ENCODE data around the gene PARP1. TPM values are rescaled to one million over a fixed set of nuclear protein-coding genes. Genes with fewer than 3 reads are reported as not detected.
"Not testable (repeated sequence)": the region's sequence is repeated elsewhere in the genome, so short reads cannot be mapped to it uniquely, and the experiment has no call there.

PARP1 gene
- total and polyA plus RNA-seq, 2 donors (not counting 1 experiment from before 2014, with no cell fraction given), result 118 to 180 TPM

DNA sequence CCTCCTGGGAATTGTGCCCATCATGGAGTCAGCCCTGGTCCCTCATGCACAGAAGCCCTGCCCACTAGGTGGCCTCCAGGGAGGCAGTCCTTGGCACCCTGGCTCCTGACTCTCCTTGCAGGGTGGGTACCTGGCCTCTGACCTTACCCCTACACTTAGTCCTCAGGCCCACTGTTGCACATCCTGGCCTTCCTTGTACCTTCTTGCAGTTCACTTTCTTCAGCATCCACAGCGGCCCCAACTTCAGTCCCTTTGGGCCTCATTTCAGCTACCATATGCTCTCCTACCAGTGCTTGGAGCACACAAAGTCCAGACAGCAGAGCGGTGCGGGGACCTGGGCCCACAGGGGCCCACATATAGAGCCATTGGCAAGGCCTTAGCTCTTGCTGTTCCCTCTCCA is 19.2 kb upstream of the PARP1 start:
- Histone ChIP-seq H3K9me3 (ENCODE audit: control extremely low read depth in 1 of 3, control insufficient read depth in 2 of 3, insufficient read depth in 1 of 3, low read length in 2 of 3) (no peaks in the 10 kb centered on the region), H3K4me2 (replicated peaks; ENCODE audit: low read depth, low read length, poor library complexity, severe bottlenecking) (no peak overlapping the region), H3K4me1 (ENCODE audit: control insufficient read depth in 2 of 2, insufficient read depth in 2 of 2, low read length in 2 of 2) (peaks cover 7 to 15% of the 10 kb centered on the region in 2 donors), H3K36me3 (replicated peaks in 1 of 2; ENCODE audit: control extremely low read depth in 1 of 2, control insufficient read depth in 1 of 2, extremely low read depth in 1 of 2, insufficient read depth in 2 of 2, low read length in 1 of 2) (no peaks in the 10 kb centered on the region), H3K9ac (ENCODE audit: low read length) (no peak overlapping the region), H3K4me3 (ENCODE audit: control extremely low read depth in 1 of 5, extremely low read depth in 1 of 5, insufficient read depth in 1 of 5, low read depth in 2 of 5, low read length in 4 of 5) (no peak overlapping the region), H4K20me1 (ENCODE audit: control insufficient read depth, insufficient read depth, low read length, poor library complexity, severe bottlenecking) (no peaks in the 10 kb centered on the region), H3K27ac (ENCODE audit: low read length in 2 of 2) (no peak overlapping the region), H3K79me2 (ENCODE audit: control insufficient read depth, insufficient read depth, low read length) (no peaks in the 10 kb centered on the region), H3K27me3 (replicated peaks in 1 of 4; ENCODE audit: control extremely low read depth in 1 of 4, control insufficient read depth in 3 of 4, insufficient read depth in 4 of 4, low read length in 3 of 4) (no peaks in the 10 kb centered on the region), H2AFZ (ENCODE audit: insufficient read depth, low read depth, low read length, poor library complexity, severe bottlenecking) (no peak overlapping the region)
- peak overlapping the region; percentile 59 for H3K27ac Mint-ChIP-seq
- no peak for TF ChIP-seq EZH2 (IDR thresholded peaks at IDR 0.05; ENCODE audit: borderline replicate concordance, insufficient read depth, low read depth, low read length, poor library complexity, severe bottlenecking)
- TF ChIP-seq, protein P1, sequence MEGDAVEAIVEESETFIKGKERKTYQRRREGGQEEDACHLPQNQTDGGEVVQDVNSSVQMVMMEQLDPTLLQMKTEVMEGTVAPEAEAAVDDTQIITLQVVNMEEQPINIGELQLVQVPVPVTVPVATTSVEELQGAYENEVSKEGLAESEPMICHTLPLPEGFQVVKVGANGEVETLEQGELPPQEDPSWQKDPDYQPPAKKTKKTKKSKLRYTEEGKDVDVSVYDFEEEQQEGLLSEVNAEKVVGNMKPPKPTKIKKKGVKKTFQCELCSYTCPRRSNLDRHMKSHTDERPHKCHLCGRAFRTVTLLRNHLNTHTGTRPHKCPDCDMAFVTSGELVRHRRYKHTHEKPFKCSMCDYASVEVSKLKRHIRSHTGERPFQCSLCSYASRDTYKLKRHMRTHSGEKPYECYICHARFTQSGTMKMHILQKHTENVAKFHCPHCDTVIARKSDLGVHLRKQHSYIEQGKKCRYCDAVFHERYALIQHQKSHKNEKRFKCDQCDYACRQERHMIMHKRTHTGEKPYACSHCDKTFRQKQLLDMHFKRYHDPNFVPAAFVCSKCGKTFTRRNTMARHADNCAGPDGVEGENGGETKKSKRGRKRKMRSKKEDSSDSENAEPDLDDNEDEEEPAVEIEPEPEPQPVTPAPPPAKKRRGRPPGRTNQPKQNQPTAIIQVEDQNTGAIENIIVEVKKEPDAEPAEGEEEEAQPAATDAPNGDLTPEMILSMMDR (IDR thresholded peaks at IDR 0.05), result no peak
- DNase-seq (no peak), ATAC-seq (ENCODE audit: low read depth) (no peak)
- WGBS (ENCODE audit: insufficient coverage), result 100% methylated on average over 3 of the region's 3 CpGs
- ChIA-PET POLR2A (no interaction called here), CTCF (no interaction called here)
- H3K9me3 Mint-ChIP-seq (ENCODE audit: insufficient read depth), result no peaks in the 10 kb centered on the region
- intact Hi-C loops (cut with micrococcal nuclease), result loop anchor here (10.0 kb wide), 1 partner anchor 398 kb away; no protein-coding TSS in a partner anchor
- no peaks in the 10 kb centered on the region for H3K27me3 Mint-ChIP-seq
- peak overlapping the region; percentile 53 for H3K4me3 Mint-ChIP-seq
- peaks cover 20% of the 10 kb centered on the region for H3K4me1 Mint-ChIP-seq

DNA sequence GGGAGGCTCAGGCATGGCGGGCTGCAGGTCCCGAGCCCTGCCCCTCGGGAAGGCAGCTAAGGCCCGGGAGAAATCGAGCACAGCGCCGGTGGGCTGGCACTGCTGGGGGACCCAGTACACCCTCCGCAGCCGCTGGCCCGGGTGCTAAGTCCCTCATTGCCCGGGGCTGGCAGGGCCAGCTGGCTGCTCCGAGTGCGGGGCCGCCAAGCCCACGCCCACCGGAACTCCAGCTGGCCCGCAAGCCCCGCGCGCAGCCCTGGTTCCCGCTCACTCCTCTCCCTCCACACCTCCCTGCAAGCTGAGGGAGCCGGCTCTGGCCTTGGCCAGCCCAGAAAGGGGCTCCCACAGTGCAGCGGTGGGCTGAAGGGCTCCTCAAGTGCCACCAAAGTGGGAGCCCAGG is 18.5 kb upstream of the PARP1 start:
- H4K20me1 ChIP-seq (ENCODE audit: control insufficient read depth, insufficient read depth, low read length, poor library complexity, severe bottlenecking); H3K4me3 Mint-ChIP-seq; H3K27me3 Mint-ChIP-seq; H3K79me2 ChIP-seq (ENCODE audit: control insufficient read depth, insufficient read depth, low read length); H3K36me3 ChIP-seq (replicated peaks in 1 of 2; ENCODE audit: control extremely low read depth in 1 of 2, control insufficient read depth in 1 of 2, extremely low read depth in 1 of 2, insufficient read depth in 2 of 2, low read length in 1 of 2); H2AFZ ChIP-seq (ENCODE audit: insufficient read depth, low read depth, low read length, poor library complexity, severe bottlenecking); H3K4me3 ChIP-seq (ENCODE audit: control extremely low read depth in 1 of 5, extremely low read depth in 1 of 5, insufficient read depth in 1 of 5, low read depth in 2 of 5, low read length in 4 of 5); ATAC-seq (ENCODE audit: low read depth); H3K27me3 ChIP-seq (replicated peaks in 1 of 4; ENCODE audit: control extremely low read depth in 1 of 4, control insufficient read depth in 3 of 4, insufficient read depth in 4 of 4, low read length in 3 of 4); H3K9me3 ChIP-seq (ENCODE audit: control extremely low read depth in 1 of 3, control insufficient read depth in 2 of 3, insufficient read depth in 1 of 3, low read length in 2 of 3); H3K9me3 Mint-ChIP-seq (ENCODE audit: insufficient read depth); H3K4me2 ChIP-seq (replicated peaks; ENCODE audit: low read depth, low read length, poor library complexity, severe bottlenecking); DNase-seq; H3K9ac ChIP-seq (ENCODE audit: low read length); POLR2A ChIA-PET; H3K27ac ChIP-seq (ENCODE audit: low read length in 2 of 2); H3K27ac Mint-ChIP-seq: not testable (repeated sequence)
- peaks cover 7 to 15% of the 10 kb centered on the region in 2 donors for H3K4me1 ChIP-seq (ENCODE audit: control insufficient read depth in 2 of 2, insufficient read depth in 2 of 2, low read length in 2 of 2)
- 97% methylated on average over 19 of the region's 23 CpGs for WGBS (ENCODE audit: insufficient coverage)
- H3K4me1 Mint-ChIP-seq, result peaks cover 20% of the 10 kb centered on the region
- CTCF ChIA-PET, result interaction anchor here (1.9 to 6.1 kb wide), 5 partner anchors 10 to 182 kb away, joined by 6 to 36 read pairs (median 21); partner anchors contain the start of genes PARP1 and STUM
- intact Hi-C loops (cut with micrococcal nuclease), result loop anchor here (10.0 kb wide), 1 partner anchor 398 kb away; no protein-coding TSS in a partner anchor
